RKO (cell line): Measurements from ENCODE around the gene KCTD15.

Source experiments
- DNase-seq: peaks from one replicate; pipeline ENCODE4 v3.0.0-alpha.2; 2016; ENCODE audit warnings: low spot score

Gene KCTD15

DNA sequence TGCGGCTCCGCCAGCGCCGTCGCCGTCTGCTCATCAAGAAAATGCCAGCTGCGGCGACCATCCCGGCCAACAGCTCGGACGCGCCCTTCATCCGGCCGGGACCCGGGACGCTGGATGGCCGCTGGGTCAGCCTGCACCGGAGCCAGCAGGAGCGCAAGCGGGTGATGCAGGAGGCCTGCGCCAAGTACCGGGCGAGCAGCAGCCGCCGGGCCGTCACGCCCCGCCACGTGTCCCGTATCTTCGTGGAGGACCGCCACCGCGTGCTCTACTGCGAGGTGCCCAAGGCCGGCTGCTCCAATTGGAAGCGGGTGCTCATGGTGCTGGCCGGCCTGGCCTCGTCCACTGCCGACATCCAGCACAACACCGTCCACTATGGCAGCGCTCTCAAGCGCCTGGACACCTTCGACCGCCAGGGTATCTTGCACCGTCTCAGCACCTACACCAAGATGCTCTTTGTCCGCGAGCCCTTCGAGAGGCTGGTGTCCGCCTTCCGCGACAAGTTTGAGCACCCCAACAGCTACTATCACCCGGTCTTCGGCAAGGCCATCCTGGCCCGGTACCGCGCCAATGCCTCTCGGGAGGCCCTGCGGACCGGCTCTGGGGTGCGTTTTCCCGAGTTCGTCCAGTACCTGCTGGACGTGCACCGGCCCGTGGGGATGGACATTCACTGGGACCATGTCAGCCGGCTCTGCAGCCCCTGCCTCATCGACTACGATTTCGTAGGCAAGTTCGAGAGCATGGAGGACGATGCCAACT is 24.4 kb upstream of the KCTD15 start:
- DNase-seq: no peak

DNA sequence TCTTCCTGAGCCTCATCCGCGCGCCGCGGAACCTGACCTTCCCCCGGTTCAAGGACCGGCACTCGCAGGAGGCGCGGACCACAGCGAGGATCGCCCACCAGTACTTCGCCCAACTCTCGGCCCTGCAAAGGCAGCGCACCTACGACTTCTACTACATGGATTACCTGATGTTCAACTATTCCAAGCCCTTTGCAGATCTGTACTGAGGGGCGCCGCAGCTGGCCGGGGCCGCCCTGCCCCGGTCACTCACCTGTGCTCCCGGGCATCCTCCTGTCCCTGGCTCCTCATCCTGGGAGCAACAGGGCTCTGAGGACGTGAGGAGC is 23.9 kb upstream of the KCTD15 start:
- DNase-seq: no peak

- DNase-seq: no peak
These were observed 22.7 kb upstream of the KCTD15 start for GRCh38 chr19:33773704-33774624.

DNA sequence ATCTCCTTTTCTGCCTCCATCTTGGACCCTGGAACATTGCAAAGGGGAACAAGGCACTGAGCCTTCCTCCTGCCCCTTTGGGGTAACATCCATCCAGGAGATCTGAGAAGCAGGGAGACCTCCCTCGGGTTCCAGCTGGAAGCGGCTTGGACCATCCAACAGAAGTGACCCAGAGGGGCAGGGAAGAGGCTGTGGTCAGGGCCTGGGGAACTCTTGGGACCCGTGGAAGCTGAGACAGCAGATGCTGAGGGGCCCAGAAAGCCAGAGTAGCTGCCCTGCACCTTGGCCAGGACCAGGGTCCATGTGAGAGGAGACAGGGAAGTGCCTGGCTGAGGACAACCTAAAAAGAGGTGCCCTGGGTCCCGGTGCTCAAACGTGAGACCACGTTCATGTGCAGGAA is 21.9 kb upstream of the KCTD15 start:
- DNase-seq: no peak

DNA sequence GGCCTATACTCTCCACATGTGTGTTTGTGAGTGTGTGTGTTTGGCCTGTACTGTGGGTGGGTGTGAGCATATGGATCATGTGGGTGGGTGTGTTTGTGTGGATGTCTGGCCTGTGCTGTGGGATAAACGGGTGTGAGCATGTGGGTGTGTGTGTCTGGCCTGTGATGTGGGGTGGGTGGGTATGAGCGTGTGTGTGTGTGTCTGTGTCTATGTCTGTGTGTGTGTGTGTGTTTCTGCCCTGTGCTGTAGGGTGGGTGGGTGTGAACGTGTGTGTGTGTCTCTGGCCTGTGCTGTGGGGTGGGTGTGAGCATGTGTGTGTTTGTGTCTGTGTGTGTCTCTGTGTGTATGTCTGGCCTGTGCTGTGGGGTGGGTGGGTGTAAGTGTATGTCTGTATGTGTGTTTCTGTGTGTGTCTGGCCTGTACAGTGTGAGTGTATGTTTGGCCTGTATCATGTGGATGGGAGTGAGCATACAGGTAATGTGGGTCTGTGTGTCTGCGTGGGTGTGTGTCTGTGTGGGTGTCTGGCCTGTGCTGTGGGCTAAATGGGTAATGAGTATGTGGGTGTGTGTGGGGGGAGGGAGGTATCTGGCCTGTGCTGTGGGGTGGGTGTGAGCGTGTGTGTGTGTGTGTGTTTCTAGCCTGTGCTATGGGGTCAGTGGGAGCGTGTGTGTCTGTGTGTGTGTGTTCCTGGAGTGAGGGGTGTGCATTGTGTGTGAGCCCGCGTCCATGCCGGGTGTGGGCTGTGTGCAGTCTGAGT is 20.8 kb upstream of the KCTD15 start:
- DNase-seq: no peak

DNA sequence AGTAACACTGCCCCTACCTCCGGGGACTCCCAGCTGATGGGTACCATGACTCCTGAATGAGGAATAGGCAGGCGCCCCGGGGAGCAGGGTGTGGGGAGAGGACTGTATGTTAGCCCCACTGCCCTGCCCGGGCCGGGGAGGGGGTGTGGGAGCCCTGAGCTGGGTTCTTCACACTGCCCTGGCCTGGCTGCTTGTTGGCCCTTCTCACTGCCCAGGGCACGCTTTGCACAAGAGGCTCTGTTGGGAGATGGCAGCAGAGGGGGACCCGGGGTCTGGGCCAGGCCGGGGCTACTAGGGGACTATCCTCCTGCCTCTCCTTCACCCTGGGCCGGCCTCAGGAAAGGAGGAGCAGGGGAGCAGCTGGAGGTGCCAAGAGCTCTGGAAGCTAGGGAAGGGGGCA is 19.3 kb upstream of the KCTD15 start:
- no peak for DNase-seq

GRCh38 chr19:33777753-33778088 is 18.9 kb upstream of the KCTD15 start:
- DNase-seq: no peak

GRCh38 chr19:33778089-33778791 is 18.4 kb upstream of the KCTD15 start:
- peak; percentile 79 for DNase-seq

- DNase-seq: no peak
These were observed 16.8 kb upstream of the KCTD15 start for GRCh38 chr19:33779849-33780248.

DNA sequence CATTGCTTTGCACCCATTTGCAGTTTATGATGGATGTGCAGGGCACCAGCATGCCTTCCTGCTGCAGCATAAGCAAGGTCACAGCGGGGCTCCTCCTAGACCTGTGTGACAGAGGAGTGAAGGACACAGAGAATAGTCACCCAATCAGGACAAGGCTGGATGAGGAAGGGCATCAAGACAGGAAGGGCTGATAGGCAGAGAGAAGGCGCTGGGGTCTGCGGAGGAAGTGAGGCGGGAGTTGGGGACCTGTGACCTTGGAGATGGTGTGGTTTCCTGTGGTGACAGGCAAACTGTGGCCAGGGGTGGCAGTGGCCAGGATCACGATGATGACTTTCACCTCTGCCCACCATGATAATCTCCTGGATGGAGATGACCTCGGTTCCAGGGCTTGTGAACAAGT is 16.4 kb upstream of the KCTD15 start:
- no peak for DNase-seq

- DNase-seq: no peak
These were observed 15.9 kb upstream of the KCTD15 start for GRCh38 chr19:33780746-33781145.

DNA sequence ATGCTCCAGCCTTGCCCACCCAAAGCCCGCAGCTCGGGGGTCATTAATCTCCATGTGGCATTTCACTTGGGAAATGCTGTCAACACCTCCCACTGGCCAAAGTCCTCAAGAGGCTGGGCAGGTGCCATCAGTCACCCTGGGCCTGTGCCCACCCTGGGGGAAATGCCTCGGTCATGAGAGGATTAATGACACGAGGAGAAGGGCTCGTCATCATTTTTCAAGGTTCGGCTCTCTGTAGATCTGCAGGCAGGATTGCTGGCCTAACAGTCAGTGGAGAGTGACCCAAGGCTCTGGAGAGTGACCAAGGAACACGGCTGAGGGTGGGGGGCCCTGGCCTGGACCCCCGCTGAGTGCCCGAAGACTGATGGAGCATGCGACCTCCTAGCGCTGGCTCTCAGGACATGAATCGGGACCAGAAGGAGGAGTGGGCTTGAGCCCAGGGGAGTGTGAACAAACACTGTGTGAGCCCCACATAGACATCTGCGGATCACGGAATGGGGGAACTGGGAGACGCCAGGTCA is 15.2 kb upstream of the KCTD15 start:
- DNase-seq: no peak

GRCh38 chr19:33781996-33782395 is 14.7 kb upstream of the KCTD15 start:
- DNase-seq: no peak

DNA sequence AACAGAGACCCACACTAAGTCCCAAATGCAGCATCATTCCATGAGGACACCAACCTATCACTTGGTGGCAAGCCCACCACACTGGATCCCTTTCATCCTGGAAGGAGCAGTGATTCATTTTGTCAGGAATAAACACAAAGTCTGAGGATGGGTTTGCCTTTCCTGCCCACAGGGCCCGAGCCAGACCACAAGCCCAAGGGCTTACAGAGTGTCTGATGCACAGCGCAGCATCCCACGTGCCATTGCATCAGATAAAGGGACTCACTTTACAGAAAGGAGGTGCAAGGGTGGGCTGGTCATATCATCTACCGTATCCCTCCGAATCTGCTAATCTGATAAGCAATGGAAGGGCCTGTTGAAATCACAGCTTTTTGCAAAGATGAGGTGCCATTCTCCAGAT is 12.2 kb upstream of the KCTD15 start:
- DNase-seq: no peak

DNA sequence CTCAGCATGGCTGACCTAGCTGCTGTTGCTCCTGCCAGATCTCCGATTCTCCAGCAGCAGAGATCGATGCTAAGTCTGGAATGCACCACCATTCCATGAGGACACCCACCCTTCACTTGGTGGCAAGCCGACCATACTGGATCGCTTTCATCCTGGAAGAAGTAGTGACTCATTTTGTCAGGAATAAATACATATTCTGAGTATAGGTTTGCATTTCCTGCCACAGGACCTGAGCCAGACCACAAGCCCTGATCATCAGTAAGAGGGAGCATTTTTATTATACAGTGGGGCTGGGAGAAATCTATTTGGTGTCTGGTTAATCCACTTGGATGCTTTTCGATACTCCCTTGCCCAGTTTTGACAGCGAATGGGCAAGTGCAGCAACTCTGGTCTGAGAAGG is 10.9 kb upstream of the KCTD15 start:
- no peak for DNase-seq

DNA sequence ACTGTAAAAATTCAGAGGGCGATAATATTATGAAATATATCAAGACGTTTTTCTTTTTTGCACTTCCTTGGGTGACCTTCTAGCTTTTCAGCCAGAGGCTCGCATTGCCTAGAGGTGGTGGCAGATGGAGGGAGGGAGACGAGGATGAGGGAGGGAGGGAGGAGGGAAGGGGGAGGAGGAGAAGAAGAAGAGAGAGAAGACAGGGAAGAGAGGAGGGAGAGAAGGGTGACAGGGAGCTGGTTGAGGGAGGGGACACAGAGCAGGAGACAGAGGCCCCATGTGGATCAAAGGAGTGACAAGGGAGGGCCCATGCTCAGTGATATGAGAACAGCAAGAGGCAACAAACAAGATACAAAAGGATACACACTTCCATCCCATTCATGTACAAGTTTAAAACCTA is 8.0 kb upstream of the KCTD15 start:
- no peak for DNase-seq

GRCh38 chr19:33789344-33789743 is 7.3 kb upstream of the KCTD15 start:
- DNase-seq: no peak

DNA sequence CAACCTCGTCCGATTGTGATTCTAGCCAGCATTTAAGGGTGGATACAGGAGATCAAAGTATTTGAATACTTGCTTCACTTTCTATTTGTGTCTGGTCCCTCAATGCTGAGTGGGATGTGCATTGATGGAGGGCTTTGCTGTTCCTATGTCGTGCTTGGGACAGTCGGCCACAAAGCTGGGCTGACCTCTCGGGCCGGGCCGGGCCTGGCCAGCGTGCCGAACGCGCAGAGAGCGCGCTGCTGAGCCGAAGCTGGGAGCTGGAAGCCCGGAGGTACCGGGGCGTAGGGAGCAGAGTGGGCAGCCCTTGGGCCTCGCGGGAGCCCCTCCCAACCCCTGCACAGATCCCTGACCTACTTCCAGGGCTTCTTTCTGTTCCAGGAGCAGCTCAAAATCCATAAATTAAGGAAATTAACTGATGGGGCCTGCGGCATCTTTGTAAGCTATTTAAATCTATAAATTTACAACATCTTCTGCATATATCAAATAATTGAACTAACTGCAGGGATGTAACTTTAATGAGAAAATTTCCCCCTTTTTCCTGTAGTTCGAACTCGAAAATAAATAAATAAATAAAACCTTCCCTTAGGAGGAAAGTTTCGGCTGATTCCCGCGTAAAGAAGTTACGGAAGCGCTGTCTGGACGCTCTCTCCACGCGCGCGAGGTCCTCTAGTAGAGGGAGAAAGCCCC is 1.8 kb upstream of the KCTD15 start:
- no peak for DNase-seq

GRCh38 chr19:33795370-33796163 is 1.1 kb upstream of the KCTD15 start:
- peak; percentile 77 for DNase-seq

GRCh38 chr19:33797802-33798671 is 1.4 kb downstream of the KCTD15 start:
- no peak for DNase-seq
